Stimulated activated CD8-positive, alpha-beta memory T cell treated with anti-CD3 and anti-CD28 coated beads, Interleukin-7, amount 100 ng/mL, for 24 hours (primary cell): ENCODE results near the gene SNURF.
"Not testable (repeated sequence)": the region's sequence is repeated elsewhere in the genome, so short reads cannot be mapped to it uniquely, and the experiment has no call there.

Experiments
- DNase-seq: peaks from one replicate; pipeline ENCODE4 v3.0.0-alpha.2; 2020; ENCODE audit warnings: low read depth

SNURF gene, protein sequence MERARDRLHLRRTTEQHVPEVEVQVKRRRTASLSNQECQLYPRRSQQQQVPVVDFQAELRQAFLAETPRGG

DNA sequence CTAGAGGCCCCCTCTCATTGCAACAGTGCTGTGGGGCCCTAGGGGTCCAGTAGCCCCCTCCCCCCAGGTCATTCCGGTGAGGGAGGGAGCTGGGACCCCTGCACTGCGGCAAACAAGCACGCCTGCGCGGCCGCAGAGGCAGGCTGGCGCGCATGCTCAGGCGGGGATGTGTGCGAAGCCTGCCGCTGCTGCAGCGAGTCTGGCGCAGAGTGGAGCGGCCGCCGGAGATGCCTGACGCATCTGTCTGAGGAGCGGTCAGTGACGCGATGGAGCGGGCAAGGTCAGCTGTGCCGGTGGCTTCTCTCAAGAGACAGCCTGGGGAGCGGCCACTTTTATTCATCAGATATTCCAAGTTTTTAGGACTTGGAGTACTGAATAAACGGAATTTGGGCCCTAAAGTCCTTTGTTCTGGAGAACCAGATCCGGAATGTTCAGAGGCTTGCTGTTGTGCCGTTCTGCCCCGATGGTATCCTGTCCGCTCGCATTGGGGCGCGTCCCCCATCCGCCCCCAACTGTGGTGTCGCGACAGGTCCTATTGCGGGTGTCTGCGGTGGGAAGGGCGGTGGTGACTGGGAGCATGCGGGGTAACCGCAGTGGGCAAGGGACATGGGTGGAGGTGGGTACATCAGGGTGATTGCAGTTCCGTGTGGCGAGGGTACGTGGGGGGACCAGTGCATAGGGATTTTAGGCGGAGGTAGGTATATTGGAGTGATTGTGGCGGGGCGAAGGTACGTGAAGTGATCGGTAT is at the start of gene SNURF, which contains the start of gene SNRPN:
Gene SNURF, plus strand, starts transcription at position 205 of the 748 bp plus-strand sequence. Its CDS starts 62 bp downstream, at position 267.
Gene SNRPN, plus strand, starts transcription at position 205 of the 748 bp plus-strand sequence. CDS start 19,467 bp downstream, outside the sequence.
- DNase-seq, result peak; percentile 26

DNA sequence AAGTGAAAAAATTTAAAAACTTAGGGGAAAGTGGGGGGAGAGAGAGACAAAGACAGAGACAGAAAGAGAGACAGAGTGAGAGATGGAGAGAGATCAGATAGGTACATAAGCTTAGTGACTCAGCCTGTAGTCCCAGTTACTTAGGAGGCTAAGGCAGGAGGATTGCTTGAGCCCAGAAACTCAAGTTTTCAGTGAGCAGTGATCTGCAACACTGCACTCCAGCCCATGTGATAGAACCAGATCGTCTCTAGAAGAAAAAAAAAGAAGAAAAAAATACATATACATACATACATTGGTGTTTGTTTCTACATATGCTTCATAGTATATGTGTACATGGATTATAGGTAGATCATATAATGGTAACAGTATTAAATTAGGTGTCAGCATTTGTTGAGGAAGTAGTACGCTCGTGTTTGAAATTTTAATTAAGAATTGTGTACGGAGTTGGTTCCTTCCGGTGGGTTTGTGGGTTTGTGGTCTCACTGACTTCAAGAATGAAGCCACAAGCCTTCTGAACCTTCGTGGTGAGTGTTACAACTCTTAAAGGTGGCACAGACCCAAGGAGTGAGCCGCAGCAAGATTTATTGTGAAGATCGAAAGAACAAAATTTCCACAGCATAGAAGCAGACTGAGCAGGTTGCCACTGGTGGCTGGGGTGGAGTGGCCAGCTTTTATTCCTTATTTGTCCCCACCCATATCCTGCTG is 38.3 kb upstream of the SNURF start:
- DNase-seq, result no peak

DNA sequence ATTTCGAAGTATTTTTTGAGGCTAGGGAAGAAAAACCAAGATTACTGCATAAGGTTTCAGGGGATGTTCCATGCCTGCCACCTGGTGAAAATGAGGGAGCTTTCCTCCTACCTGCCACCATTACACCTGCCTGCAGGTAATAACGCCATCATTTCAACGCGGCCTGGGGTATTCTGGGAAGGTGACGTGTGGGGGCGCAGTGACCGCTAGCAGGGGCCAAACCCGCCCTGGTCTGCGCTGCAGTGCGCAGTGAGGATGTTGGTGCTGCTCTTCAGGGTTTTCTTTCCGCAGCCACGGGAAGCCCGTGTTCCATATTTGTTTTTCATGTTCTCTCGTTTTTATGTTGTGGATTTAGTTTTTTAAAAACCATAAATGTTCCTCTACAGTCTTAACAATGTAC is 37.4 kb upstream of the SNURF start:
- no peak for DNase-seq

DNA sequence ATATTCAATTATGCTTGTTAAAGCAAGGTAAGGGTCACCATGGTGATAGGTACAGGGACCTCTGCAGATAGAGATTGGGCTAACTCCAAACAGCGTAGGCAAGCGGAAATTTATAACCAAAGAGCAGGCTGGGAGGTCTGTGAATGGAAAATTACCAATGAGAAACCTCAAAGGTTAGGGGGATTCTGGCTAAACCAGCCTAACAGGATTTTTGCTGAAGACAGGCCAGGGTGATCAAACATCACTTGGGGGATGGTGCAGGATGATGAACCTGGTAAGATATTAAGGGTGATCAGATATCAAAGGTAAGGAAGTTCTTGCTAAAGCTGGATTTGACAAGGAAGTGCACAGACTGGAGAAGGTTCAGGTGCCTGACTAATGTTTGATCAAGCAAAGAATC is 35.3 kb upstream of the SNURF start:
- DNase-seq, result no peak

DNA sequence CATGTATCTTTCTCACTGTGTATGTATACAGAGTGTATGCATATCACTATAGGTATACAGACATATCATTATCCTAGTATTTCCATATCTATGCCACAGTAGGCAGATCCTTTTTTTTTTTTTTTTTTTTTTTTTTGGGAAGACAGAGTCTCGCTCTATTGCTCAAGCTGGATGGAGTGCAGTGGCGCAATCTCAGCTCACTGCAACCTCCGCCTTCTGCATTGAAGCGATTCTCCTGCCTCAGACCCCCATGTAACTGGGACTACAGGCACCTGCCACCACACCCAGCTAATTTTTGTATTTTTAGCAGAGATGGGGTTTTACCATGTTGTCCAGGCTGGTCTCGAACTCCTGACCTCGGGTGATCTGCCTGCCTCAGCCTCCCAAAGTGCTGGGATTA is 32.0 kb upstream of the SNURF start:
- DNase-seq, result not testable (repeated sequence)

DNA sequence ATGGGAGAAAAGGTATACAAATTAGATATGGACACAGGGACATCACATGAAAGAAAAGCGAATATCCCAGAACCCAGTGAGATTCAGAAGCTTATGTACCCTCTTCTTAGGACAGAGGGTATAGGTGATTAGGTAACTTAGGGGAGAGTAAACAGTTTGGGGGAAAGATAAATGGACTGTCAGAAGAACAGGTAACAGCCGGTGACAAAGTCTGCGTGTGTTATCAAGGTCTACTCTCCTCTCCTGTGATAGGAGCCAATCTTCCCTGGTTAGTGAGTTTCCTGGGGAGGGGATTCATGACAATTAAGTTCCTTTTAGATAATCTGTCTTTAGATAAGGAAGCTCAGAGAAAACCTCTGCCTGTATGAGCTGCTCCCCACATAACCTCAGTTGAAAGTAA is 30.6 kb upstream of the SNURF start:
- DNase-seq, result no peak

DNA sequence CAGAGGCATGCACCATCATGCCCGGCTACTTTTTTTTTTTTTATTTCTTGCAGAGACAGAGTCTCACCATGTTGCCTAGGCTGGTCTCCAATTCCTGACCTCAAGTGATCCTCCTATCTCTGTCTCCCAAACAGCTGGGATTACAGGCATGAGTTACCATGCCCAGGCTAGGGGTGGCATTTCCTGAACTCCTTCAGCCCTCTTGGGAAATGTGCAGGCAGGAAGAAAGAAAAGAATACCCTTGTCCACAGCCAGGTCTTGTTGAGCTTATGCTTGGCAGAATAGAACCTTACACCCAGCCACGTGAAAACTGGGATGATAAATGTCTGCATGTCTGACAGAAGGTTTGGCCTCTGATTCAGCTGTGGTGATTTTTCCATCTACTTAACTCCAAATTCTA is 30.2 kb upstream of the SNURF start:
- no peak for DNase-seq

DNA sequence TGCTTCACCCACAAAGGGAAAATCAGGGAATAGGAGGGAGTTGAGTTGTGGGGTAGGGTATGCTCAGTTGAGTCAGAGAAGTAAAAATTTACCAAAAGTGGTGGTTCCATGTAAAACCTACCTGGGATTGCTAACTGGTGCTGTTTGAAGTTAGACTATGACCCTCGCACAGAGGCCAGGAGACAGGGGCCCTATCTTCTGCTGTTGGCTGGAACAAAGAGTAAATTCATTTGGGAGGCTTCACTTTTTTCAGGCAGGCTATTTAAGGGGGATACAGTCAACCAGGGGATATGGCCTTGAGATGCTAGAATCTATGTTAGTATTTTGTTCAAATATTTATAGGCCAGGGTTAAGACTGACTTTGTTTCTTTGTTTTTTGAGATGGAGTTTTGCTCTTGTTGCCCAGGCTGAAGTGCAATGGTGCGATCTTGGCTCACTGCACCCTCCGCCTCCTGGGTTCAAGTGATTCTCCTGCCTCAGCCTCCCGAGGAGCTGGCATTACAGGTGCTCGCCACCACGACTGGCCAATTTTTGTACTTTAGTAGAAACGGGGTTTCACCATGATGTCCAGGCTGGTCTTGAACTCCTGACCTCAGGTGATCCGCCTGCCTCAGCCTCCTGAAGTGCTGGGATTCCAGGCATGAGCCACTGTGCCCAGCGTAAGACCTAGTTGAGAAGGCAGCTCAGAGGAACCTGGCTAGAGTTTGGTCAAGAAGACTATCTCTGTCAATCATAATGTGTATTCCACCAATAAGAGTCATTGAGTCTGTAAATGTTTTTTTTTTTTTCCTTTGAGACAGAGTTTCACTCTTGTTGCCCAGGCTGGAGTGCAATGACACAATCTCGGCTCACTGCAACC is 22.7 kb upstream of the SNURF start:
- not testable (repeated sequence) for DNase-seq

DNA sequence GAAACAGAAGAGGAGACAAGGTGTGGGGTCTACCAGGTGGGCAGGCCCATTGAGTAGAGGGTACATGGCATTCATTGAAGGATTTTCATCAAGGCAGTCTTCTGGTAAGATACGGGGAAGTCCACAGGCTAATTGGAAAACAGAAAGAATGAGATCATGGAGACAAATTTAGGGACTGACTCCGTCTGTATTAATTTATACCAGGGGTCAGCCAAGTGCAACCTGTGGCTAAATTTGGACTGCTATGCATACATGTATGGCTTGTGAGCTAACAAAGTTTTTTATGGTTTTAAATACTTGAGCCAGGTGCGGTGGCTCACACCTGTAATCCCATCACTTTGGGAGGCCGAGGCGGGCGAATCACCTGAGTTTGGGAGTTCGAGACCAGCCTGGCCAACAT is 21.1 kb upstream of the SNURF start:
- no peak for DNase-seq

DNA sequence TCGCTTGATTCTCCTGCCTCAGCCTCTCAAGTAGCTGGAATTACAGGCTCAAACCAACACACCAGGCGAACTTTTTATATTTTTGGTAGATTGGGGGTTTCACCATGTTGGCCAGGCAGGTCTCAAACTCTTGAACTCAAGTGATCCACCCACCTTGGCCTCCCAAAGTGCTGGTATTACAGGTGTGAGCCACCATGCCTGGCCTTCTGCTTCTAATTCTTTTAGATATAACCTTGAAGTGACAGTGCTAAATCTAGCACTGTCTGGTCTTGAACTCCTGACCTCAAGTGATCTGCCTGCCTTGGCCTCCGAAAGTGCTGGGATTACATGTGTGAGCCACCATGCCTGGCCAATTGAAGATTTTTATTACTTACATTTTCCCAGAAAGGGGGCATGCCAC is 16.6 kb upstream of the SNURF start:
- DNase-seq, result not testable (repeated sequence)

DNA sequence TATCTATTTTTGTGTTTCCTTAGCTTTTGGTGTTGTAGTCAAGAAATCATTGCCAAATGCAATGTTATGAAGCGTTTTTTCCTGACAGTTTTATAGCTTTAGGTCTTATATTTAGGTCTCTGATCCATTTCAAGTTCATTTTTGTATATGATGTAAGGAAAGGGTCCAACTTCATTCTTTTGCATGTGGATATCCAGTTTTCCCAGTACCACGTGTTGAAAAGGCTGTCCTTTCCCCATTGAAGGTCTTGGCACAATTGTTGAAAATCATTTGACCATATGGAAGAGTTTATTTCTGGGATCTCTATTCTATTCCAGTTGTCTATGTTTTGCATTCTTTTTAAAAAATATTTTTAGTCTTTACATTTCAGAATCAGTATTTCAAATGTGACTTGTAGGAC is 14.6 kb upstream of the SNURF start:
- no peak for DNase-seq

DNA sequence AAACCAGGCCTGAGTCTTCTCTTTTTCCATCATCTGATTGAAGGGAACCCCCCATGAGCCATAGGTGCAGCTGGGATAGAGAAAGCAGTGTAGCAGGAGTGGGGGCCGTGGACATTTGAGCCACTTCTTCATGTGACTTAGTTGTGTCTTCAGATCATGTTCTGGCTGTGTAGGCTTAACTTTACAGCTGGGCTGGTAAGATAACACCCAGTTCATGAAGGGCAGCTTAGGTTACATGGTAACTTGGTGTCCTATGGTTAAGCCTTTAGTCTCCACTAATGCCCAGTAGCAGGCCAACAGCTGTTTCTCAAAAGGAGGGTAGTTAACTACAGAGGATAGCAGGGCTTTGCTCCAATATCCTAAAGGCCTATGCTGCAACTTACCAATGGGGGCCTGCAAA is 11.4 kb upstream of the SNURF start:
- DNase-seq, result no peak

DNA sequence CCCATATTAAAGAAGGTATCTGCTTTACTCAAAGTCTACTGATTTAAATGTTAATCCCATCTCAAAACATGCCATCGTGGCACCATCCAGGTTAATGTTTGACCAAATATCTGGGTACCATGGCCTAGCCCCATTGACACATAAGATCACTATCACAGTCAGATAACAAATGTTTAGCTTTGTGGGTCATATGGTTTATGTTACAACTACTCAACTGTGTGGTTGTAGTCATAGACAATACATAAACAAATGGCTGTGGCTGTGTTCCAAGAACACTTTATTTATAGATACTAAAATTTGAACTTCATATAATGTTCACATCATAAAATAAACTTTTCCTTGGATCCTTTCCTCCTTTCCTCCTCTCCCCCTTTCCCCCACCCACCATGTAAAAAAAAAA is 9.8 kb upstream of the SNURF start:
- no peak for DNase-seq

DNA sequence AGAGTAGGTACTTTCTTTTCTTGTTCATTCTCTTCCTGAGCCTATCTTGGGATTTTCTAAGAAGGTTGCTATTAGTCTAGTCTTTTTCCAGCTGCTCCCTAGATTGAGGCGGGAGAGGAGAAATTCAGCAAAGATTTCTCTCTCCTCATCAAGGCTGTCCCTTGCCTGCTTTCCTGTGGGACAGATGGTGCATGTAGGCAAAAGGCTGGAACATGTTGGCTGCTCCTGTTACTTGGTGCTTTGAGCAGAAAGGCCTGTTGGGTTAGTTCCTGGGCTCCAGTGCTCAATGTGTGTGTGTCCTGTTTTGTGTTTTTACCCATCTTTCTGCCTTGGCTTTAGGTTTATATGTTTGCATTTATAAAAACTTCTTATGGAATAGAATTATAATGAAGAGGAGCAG is 9.1 kb upstream of the SNURF start:
- DNase-seq, result no peak

DNA sequence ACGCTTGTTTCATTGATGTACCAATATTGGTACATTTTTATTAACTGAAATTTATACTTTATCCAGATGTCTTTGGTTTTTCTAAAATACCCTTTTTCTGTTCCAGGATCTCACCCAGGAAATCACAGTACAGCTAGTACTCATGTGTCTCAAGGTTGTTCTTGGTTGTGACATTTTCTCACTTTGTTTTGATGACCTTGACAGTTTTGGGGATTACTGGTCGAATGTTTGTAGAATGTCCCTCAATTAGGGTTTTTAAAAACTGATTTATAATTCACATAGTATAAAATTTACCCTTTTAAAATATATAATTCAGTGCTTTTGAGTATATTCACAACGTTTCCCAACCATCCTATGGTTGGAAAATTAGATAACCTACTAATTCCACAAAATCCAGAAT is 6.3 kb upstream of the SNURF start:
- no peak for DNase-seq

DNA sequence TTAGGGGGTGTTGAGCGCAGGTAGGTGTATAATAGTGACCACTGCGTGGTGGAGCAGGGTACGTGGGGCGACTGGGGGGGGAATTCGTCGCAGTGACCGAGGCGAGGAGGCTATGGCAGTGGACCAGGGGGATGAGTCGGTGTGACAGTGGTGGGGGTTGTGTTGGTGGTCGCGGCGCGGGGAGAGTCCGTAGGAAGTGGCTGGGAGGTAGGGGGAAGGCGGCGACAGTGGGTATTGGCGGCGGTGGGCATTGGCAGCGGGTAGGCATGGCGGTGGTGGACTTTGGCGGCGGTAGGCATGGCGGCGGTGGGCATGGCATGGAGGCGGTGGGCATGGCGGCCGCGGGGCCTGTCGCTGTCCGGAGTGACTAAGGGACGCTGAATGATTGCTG is 739 bp downstream of the SNURF start:
- peak; percentile 0 for DNase-seq

DNA sequence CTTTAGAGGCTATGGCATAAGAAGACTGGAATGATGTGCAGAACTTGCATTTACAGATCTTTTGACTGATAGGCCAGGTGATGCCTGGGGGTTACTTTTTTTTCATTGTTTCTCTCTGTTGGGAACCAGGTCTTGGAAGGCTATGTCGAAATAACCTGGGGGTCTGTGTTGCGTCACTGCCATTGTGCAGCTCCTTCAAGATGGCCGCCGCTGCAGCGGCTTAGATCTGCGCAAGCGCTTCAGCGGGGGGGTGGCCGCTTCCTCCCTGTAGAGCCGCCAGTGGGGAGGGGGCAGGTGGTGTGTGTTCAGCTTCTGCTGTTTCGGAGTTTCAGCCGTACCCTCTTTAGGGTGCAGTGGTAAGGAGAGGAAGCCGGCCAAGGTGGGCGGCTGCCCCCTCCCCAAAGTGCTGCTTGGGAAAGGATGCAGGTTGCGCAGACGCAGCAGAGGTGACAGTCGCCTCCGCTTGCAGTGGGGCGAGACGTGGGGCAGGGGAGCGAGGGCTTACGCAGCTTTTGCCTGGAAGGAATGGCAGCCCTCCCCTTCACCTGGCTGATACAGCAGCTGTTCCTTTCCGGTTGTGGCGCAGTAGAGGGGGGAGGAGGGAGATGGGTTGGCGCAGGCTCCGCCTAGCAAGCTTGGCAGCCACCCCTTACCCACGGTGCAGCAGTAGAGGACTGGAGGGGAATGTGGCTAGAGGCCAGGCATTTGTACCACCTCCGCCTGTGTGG is 1.5 kb downstream of the SNURF start:
- peak; percentile 24 for DNase-seq

DNA sequence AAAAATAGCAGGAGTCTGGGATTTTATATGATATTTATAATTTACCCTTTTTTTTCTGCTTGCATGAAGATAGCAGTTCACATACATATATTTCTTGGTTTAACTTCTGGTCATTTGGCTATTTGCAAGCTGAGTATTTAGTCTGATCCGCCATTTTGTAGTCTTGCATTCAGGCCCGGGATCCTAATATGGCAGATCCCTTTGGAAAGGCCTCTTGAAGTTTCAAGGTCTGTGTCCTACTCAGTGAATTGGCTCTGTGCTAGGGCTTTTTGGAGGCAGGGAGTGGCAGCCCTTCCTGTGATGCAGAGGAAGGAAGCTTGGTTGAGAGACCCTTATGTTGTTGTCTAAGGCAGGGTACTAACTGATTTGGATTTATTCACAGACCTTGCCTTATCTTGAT is 2.9 kb downstream of the SNURF start:
- no peak for DNase-seq

DNA sequence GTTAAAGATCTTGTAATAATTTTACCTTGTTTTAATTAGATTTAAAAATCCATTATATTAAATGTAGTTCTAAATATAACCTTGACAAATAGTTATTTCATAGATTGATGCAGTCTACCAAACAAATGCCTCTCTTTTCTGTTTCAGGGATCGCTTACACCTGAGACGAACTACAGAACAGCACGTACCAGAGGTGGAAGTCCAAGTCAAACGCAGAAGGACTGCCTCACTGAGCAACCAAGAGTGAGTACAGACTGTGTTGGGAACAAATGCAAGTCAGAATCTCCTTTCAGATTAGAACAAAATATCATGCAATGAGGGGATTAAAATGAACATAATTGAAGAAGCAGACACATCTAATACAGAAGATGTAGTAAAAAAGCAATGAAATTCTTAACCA is 7.2 kb downstream of the SNURF start:
- DNase-seq, result no peak

DNA sequence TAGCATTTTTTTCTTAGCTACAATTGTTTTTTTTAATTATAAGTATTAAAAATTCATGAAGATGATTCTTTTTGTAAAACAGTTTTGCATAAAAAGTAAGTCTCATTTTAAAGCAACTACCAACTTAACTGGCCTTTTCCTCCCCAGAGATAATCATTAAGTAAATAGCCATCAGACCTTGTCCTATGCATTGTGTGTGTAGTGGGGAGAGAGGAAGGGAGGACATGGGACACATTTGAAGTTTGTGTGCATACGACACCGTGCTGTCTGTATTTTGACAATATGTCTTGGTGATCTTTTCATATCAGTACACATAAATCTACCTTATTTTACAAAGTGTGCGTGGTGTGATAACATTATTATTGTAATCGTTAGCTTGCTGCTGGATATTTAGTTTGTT is 8.1 kb downstream of the SNURF start:
- no peak for DNase-seq

DNA sequence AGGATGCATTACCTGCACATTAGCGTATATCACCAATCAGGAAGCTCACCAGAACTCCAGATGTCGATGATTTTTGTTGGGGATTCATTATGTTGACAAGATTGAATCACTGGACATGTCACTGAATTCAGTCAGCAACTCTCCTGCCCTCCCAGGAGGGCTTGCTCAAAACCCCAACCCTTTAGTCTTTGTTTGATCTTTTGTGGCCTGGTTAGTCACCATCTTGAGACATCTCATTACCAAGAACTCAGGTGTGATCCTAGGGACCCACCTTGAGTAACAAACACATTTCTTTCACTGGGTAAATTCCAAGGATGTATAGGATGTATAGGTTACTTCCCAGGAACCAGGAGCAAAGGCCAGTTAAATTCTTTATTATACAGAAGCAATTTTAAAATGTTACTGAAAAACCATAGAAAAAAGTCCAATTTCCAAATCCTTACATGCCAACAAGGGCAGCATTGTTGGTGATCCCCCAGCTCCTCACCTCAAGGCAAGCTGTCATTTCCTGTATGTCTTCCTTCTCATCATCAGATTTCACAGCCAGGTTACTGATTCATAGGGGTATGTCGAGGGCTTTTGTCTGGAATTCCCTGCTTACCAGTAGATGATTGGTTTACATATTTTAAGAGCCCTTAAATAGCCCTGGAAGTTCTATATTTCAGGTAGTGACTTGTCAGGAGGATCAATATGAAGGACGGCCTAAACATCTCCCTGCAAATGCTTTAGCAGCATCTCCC is 11.7 kb downstream of the SNURF start:
- no peak for DNase-seq
